HG02798 (cell line): ENCODE results near the gene C11orf91.

Experiments
- ATAC-seq: cut with Tn5 transposase; IDR thresholded peaks from one replicate; pipeline ENCODE4 v1.9.1; 2021; ENCODE audit warnings: mild to moderate bottlenecking; ENCODE audit not compliant: unreplicated experiment, poor library complexity

C11orf91 gene

GRCh38 chr11:33655842-33656600, 44.6 kb downstream of the C11orf91 start:
- ATAC-seq = peak; percentile 71

- no peak for ATAC-seq
Observed at GRCh38 chr11:33654594-33654993, 46.0 kb downstream of the C11orf91 start.

- no peak for ATAC-seq
Observed at GRCh38 chr11:33652930-33653329, 47.7 kb downstream of the C11orf91 start.

GRCh38 chr11:33652431-33652830, 48.2 kb downstream of the C11orf91 start:
- no peak for ATAC-seq

- no peak for ATAC-seq
Observed at GRCh38 chr11:33651990-33652389, 48.6 kb downstream of the C11orf91 start.

- ATAC-seq = no peak
Observed at GRCh38 chr11:33651555-33651954, 49.1 kb downstream of the C11orf91 start.

- no peak for ATAC-seq
Observed at GRCh38 chr11:33649944-33650343, 50.7 kb downstream of the C11orf91 start.
